Measurements from ENCODE around the gene RRBP1.
A peak's percentile ranks its signal among the peaks of the same experiment; 100 is the strongest.

Gene RRBP1

GRCh38 chr20:17707951-17708350 lies 25.9 kb upstream of the RRBP1 start:
- peak; percentile 30 for DNase-seq

- DNase-seq = no peak
Observed at GRCh38 chr20:17706632-17707031, 24.6 kb upstream of the RRBP1 start.

- no peak for DNase-seq
Observed at GRCh38 chr20:17705916-17706315, 23.9 kb upstream of the RRBP1 start.

DNA sequence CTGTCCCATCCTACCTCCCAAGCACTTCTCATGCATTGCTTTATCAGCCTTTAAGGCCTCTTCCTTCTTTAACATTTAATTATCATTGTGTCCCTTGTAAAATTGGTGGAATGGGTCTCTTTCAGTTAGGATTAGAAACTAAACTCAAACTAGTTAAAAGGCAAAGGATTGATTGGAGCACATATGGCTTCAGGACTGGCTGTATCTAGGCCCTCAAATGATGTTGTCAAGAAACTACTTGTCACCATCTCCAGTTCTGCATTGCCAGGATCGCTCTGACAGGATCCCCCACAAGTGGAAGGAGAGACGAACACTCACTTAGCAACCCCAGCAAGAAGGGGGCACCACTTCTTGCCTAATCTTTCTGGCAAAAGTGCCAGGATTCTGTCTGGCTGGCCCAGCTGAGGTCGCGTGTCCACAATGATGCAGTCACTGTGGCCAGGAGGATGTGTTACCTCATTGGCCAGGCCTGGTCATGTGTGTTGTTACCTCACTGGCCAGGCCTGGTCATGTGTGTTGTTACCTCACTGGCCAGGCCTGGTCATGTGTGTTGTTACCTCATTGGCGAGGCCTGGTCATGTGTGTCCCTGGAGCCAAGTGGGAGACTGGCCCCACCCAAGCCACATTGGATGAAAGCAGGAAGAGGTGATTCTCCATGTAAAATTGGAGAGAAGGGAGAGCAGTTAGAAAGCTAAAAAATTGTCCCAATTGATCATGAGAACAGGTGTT lies 22.7 kb upstream of the RRBP1 start:
- no peak for DNase-seq

DNA sequence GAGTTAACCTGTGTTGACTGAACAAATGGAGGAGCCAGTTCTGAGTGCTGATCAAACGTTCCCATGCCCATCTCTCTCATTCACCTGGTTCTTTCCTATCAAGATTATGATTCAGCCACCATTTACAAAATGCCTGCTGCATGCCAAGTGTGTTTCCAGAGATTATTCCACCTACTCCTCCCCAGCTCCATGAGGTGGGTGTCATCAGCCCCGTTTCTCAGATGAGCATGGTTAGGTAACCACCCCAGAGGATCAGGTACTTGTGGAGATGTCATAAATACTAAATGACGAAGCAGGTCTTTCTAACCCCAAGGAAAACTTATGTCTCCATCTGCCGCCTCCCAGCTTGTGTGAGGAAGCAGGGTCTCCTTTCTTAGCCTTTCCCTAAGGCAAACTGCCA lies 19.8 kb upstream of the RRBP1 start:
- no peak for DNase-seq

GRCh38 chr20:17700637-17701036 lies 18.6 kb upstream of the RRBP1 start:
- DNase-seq = no peak

DNA sequence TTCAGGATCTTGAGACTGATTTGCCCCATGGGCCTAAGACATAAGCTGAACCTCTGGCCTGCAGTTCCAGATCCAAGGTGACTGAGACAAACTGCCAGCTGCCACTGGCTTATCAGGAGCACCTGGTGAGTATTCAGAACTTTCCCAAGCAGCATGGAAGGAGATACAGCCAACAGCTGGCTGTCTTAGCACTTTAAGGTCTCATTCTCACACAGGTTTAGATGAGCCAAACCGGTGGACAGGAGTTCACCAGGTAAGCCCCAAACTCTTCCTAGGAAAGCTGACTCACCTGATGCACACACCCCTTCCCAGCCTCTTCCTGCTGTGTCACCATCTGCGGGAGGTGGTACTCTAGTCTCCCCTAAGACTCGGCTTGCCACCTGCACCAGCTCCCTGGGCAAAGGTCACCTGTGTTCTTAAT lies 17.9 kb upstream of the RRBP1 start, which contains the start of gene BANF2:
Gene BANF2 (plus strand): TSS at position 36 of the 421 bp plus-strand sequence. CDS start 25,060 bp downstream, outside the sequence.
- DNase-seq = no peak

GRCh38 chr20:17698384-17698783 lies 16.3 kb upstream of the RRBP1 start:
- DNase-seq = peak; percentile 63

DNA sequence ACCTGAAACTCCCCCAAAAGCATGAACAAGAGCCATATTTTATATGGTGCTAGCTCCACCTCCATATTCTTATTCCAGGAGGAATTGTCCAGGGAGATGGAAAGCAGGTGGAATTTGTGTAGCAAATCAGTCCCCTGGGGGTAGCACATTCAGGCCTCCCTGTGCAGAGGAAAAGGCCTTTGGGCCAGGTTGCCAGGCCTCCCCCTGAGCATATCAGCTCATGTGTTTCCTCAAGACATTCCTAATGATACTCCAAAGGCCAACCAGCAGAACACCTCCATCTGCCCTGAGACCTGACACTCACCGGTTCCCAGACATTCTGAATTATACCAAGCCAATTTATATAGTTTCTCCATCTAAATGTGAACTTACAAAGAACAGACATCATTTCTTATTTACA lies 15.1 kb upstream of the RRBP1 start:
- DNase-seq = no peak

- DNase-seq = no peak
Observed at GRCh38 chr20:17696287-17696686, 14.2 kb upstream of the RRBP1 start.

DNA sequence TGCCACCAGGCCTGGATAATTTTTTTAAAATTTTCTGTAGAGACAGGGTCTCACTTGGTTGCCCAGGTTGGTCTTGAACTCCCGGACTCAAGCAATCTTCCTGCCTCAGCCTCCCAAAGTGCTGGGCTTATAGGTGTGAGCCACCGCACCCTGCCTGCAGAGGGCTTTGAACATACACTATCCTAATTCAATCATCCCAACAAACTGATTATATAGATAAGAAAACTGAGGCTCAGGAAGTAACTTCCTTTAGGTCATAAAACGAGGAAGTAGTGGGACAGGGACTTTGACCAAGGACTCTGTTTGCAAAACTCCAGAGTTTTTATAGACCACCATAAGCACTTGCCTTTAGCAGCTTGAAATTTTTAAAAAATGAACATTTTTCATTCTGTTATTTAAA lies 12.7 kb upstream of the RRBP1 start:
- DNase-seq = no peak

- DNase-seq = no peak
Observed at GRCh38 chr20:17693444-17694001, 11.5 kb upstream of the RRBP1 start.

- no peak for DNase-seq
Observed at GRCh38 chr20:17691758-17692157, 9.7 kb upstream of the RRBP1 start.

DNA sequence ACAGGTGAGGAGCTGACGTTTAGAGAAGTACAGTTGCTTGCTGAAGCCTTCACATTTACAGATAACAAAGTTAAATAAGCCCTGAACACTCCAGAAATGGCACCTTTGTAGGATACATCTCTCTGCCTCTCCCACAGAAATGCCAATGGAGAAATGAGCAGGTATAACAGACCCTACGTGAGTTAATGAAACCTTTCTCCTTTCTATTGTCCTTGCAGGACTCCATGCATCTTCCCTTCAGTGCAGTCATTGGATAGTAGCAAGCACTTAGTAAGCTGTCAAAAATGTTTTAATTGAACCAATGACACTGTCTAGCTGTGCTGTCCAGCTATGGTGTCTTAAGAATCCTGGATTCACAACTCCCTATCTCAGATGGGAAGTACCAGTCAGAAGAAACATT lies 8.1 kb upstream of the RRBP1 start:
- DNase-seq = no peak

DNA sequence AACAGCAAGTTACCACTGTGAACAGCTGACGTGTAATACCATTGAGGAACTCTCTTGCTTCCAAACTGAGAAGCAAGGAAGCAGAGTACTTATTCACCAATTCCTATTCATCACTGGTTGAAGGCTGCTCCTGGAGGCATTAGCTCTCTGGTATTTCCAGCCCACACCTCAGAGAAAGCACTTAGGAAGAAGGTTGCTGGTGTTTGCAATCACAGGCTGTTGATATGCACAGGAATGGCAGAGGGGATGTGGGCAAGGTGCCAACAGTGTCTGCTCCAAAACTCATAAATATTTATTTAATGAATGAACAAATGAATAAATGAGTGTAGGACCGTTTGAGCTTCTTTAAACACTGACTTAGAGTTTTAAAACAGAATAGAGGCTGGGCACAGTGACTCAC lies 6.9 kb upstream of the RRBP1 start:
- no peak for DNase-seq

DNA sequence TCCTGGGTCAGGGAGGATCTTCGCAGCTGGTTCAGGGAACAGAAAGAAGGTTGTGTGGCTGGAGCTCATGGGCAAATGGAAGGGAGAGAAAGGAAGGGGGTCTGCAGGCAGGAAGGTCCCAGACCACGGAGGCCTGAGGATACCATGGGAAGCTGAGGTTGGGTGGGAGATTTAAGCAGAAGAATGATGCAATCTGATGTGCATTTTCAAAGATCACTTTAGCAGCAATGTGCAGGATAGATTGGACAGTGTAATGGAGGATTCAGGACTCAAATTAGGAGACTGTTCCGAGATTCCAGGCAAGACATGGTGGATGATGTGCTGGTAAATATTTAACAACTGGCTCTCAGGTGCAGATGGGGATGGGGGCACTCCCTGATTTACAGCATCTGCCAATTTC lies 5.8 kb upstream of the RRBP1 start:
- no peak for DNase-seq

DNA sequence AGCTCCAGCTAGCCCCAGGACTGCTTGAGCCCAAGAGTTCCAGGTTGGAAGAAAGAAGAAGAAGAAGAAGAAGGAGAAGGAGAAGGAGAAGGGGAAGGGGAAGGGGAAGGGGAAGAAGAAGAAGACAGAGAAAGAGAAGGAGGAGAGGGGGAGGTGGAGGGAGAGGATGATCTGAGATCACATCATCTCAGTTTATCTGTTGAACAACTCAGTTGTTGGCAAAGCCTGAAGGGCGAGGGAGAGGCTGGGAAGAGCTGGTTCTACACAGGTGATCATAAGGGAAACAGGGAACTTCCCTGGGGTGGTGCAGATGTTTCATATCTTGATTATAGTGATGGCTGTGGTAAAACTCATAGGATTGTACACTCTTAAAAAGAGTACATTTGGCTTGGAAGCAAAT lies 3.1 kb upstream of the RRBP1 start:
- no peak for DNase-seq

DNA sequence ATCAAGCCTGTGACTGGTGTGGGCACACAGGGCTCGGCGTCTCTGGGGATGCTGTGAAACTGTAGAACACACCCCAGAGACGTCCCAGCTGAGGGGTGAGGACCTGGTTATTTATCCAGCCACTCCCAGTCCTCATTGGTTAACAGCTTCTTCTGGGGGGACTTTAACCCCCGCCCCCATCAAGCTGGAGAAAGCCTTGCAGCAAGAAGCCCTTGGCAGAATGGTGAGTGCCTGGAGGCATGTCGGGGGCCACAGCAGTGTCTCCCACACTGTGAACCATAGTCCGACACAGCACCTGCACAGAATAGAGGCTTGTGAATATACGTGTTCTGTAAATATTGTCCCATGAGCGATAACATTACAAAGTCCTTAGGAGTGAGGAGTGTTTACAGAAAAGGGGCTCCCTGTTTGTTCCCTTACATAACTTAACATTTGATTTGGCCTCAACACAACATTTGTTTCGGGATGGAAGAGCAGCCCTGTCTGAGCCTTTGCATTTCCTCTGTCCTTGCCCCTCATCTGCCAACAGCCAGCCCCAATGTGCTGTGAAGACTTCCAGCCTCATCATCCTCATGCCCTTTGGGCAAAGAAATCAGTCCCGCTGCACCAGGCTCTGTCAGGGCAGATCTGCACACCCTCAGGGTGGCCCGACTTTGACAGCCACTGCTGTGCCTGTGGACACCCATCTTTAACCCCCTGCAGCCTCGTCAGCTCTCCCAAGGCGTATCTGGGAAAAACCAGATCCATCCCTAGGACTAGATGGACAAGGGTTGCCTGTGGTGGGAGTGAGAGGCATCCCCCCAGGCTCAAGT lies 2.2 kb upstream of the RRBP1 start:
- peak; percentile 69 for DNase-seq

DNA sequence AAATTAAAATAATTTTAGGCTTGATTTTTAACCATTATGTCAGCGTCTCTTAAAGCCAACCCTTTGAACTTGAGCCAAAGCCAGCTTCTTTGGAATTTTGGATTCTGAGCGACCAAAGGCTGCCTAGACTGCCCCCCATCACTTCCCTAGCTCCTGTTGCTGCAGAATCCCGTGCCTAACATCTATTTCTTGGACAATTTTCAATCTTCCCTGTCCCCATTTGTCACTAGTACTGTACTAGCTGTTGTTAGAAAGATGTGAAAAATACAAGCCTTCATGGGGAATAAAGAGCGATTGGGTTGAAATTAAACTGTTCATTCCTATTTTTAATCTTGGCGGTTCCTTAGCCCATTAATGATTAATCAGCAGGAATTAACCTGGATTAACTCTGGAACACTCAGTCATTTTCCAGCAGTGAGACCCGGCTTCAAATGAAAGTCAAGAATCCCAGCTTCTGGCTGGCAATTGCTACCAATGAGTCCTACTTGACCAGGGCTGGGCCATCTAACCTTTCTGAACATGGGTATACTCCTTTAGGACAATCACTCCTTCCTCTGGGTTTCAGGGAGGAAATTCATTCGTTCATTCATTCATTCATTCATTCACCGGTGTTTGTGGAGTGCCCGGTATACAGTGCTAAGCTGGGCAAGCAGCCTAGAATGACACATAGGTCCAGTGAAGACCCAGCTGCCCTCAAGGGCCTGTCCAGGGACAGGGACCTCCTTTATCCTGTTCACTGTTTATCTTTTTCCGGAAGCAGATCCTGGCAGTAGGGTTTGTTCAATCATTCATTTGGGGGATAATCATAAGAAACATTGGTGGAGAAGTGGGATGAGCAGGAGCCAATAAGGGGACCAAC lies 1.4 kb upstream of the RRBP1 start:
- DNase-seq = peak; percentile 33

DNA sequence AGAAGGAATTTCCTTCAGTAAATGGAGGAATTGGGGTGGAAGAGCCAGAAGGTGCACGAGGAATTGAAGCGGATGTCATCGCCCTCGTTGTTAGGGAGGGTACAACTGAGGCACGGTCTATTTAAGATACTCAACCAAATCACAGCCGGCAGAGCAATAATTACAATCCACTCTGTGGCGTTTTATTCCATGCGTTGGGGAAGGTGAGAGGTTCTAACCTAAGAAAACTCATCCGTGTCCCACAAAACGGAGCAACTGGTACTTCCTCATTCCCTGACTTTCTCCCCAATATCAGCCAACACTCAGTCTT lies 802 bp upstream of the RRBP1 start:
- DNase-seq = no peak

- no peak for DNase-seq
Observed at GRCh38 chr20:17681726-17682102, 328 bp downstream of the RRBP1 start.

DNA sequence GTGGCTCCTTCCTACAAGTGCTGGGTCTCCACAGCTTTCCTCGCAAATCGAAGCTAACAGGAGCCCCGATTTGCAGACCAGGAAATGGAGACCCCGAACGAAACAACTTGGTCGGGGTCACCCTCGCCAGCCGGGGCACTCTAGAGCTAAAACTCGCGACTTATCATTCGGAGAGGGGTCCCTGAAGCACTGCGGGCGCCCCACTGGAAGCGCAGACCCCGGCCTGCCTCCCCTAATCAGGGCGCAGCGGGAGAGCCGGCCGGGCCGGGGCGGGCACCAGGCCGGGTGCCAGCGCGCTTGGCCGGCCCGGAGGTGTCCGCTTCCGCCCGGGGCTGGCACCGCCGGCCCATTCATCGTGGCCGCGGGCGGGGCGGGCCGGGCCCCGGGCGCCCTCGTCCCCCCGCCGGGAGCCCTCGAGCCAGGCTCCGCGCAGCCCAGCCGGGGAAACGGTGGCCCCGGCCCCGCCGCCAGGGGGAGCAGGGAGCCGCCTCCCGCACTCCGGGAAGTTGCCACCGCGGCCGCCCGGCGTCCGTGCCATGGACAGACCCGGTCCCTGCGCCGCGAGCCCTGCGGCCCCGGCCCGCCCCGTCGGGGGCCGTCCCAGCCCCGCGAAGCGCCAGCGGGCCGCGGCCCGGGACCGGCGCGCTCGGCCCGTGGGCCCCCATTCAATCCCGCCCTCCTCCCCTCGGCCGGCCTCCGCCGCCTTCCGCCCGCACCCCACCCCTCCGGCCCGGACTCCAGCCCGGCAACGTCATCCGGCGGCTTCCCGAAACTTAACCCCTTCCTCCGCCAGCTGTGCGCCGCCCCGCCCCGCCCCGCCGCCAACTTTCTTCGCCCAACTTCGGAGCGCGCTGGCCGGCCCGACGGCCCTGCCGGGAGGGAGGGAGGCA lies 961 bp downstream of the RRBP1 start:
- DNase-seq = peak; percentile 61
